Measurements from ENCODE around the gene PITPNM1.

Gene PITPNM1

DNA sequence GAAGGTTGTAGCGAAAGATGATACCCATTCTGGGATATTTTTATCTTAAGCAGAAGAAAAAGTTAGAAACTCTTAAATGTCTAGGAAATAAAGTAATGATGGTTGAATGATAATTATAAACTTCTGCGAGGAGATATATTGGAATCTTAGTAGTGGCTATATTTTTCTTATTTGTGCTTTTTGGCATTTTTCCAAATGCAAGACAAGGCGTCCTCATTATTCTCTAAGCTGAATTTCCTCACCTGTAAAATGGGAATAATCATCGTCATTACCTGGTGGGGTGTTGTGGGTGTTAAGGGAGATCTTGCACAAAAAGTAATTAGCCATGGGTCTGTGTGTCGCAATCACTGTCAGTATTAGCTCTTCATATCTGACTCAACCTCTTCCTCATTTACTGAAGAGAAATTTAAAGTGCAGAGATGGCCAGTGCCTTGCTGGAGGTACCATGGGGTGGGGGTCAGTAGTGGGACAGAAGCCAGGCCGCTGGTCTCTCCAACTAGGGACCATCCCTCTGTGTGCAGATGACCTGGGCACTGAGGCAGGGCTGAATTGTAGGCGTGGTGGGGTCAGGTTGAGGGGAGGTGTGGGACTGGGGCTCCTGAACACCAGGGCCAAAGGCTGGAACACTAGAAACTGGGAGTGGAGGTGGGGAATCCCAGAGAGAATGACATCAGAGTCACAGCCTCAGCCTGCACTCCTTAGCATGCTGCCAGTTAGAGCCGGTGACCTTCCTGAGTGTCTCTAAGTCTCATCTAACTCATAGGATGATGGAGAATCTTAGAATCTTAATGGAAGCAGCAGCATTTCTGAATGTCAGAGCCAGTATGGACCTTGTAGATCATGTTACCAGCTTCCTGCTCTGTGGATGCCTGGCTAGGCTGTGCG, 4.1 kb downstream of the PITPNM1 start:
- TF ChIP-seq, protein P1, sequence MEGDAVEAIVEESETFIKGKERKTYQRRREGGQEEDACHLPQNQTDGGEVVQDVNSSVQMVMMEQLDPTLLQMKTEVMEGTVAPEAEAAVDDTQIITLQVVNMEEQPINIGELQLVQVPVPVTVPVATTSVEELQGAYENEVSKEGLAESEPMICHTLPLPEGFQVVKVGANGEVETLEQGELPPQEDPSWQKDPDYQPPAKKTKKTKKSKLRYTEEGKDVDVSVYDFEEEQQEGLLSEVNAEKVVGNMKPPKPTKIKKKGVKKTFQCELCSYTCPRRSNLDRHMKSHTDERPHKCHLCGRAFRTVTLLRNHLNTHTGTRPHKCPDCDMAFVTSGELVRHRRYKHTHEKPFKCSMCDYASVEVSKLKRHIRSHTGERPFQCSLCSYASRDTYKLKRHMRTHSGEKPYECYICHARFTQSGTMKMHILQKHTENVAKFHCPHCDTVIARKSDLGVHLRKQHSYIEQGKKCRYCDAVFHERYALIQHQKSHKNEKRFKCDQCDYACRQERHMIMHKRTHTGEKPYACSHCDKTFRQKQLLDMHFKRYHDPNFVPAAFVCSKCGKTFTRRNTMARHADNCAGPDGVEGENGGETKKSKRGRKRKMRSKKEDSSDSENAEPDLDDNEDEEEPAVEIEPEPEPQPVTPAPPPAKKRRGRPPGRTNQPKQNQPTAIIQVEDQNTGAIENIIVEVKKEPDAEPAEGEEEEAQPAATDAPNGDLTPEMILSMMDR (IDR thresholded peaks at IDR 0.05; ENCODE audit: control extremely low read depth, extremely low read depth, low read depth, missing control alignments): no peak
- POLR2A ChIA-PET: interaction anchor here (0.5 to 0.9 kb wide), 2 partner anchors 14 to 53 kb away, joined by 3 to 4 read pairs; no protein-coding TSS in a partner anchor
- CTCF ChIA-PET: interaction anchor here (1.5 kb wide), 1 partner anchor 11 kb away, joined by 4 read pairs; no protein-coding TSS in a partner anchor
- DNase-seq (ENCODE audit: extremely low spot score): no peak

DNA sequence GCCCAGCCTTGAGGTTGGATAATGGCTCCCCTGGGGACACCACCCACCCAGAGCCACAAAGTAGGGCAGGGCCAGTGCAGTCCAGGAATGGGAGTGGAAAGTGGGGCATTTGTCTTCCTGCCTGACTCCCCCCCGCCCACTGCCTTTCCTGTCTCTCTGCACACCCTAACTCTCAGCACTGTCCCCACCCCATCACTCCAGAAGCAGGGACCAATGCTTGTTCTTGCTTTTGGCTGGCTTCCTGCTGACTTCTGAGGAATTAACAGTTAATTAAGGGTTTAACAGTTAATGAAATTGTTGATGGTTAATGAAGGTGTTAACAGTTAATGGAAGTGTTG, 4.7 kb downstream of the PITPNM1 start:
- POLR2A ChIA-PET: no interaction called here
- TF ChIP-seq, protein P1 (IDR thresholded peaks at IDR 0.05; ENCODE audit: control extremely low read depth, extremely low read depth, low read depth, missing control alignments): no peak
- CTCF ChIA-PET: interaction anchor here (1.0 to 1.5 kb wide), 2 partner anchors 11 to 119 kb away, joined by 3 to 4 read pairs; no protein-coding TSS in a partner anchor
- DNase-seq (ENCODE audit: extremely low spot score): no peak

DNA sequence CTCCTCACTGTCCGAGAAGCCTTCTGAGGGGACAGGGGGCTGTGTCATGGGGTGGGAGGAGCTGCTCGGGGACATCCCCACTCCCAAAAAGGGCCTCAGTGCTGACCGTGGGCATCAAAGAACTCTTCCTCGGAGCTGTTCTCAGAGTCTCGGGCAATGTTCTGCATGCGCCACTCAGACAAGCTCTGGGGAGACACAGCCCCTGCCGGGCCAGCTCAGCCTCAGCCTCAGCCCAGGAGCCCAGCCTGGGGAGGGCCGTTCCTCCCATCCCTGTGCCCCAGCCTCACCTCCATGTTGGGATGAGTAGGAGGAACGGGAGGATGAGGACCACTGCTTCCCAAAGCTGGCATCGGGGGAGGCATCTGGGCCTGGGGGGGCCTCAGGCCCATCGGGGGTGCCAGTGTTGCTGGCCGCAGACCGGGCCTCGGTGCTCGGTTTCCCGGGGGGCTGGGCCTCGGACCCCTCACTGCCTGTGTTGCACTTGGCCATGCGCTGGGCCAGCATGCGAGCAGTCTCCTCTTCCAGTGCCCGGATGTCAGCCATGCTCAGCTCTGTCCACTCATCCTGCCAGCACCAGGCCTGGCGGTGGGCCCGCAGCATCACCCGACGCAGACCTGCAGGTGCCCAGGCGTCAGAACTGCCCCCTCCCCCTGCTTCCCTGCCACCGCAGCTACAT, 5.2 kb downstream of the PITPNM1 start:
- TF ChIP-seq, protein P1 (IDR thresholded peaks at IDR 0.05; ENCODE audit: control extremely low read depth, extremely low read depth, low read depth, missing control alignments): no peak
- ChIA-PET CTCF (interaction anchor here (1.0 to 1.5 kb wide), 2 partner anchors 10 to 118 kb away, joined by 3 to 4 read pairs; no protein-coding TSS in a partner anchor), POLR2A (no interaction called here)
- DNase-seq (ENCODE audit: extremely low spot score): no peak

DNA sequence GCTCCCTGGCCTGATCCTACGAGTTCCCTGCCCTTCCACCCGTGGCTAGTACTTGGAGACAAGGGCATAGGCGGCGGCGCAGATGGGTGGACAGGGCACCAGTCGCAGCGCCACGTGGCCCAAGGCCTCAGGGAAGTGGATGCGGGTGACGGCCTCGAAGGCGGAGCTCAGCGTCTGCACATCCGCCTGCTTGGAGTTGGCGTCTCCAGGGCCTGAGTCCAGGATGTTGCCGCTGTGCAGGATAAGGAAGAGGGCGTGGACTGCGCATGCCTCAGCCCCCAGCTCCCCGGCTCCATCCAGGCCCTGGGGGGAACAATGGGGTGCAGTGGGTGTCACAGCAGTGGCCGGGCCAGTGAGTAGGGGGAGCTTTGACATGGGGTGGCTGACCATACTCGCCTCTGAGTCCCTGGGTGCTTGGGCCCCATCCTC, 6.6 kb downstream of the PITPNM1 start:
- TF ChIP-seq, protein P1 (IDR thresholded peaks at IDR 0.05; ENCODE audit: control extremely low read depth, extremely low read depth, low read depth, missing control alignments): no peak
- POLR2A ChIA-PET: interaction anchor here (0.5 to 1.1 kb wide), 2 partner anchors 24 to 79 kb away, joined by 3 read pairs; no protein-coding TSS in a partner anchor
- CTCF ChIA-PET: interaction anchor here (1.3 kb wide), 1 partner anchor 59 kb away, joined by 3 read pairs; no protein-coding TSS in a partner anchor
- DNase-seq (ENCODE audit: extremely low spot score): no peak

DNA sequence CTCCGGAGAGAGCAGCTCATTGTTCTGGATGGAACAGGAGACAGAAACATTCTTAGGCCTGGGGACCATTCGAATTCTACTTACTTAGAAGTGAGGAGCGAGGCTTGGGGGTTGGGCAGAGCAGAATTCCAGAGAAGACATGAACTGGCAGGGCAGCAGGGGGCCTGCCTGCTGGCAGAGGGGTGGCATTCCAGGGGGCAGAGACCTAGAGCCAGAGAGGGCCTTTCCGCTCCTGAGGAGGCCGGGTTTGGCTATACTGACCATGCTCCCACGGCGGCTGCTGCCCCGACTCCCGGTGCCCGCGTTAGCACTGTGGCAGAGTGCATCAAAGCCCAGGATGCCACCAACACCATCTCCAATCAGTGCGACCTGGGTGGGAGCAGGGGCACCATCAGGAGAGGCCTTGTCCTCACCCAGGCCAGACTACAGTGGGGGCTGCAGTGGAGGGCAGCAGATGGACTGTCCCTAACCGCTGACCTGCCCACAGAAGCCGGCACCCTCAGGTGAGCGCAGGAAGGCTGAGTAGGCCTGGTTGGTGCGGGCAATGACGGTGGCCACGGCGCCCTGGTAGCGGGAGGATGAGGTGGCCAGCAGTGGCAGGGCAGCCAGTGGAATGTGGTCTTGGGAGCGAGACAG, 7.4 kb downstream of the PITPNM1 start:
- POLR2A ChIA-PET: interaction anchor here (0.5 kb wide), 1 partner anchor 9 kb away, joined by 4 read pairs; no protein-coding TSS in a partner anchor
- DNase-seq (ENCODE audit: extremely low spot score): no peak
- CTCF ChIA-PET: interaction anchor here (1.1 to 1.3 kb wide), 2 partner anchors 11 to 58 kb away, joined by 3 read pairs; no protein-coding TSS in a partner anchor
- TF ChIP-seq, protein P1 (IDR thresholded peaks at IDR 0.05; ENCODE audit: control extremely low read depth, extremely low read depth, low read depth, missing control alignments): no peak

DNA sequence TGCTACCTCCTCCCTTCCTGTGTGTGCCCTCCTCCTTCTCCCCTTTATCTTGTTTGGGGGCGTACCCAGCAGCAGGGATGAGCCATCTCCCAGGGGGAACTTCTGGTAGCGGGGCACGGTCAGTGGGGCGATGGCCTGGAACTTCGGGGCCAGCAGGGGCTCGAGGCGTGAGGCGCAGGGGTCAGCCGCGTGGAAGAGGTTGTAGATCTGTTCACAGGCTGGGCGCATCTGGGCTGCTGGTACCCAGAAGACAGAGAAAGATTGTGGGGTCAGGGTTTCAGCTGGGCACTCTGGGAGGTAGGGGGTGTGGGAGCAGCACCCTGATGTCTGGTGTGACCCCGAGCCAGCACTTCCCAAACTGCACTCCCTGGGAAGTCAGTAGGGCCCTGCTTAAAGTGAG, 9.1 kb downstream of the PITPNM1 start:
- ChIA-PET CTCF (no interaction called here), POLR2A (no interaction called here)
- DNase-seq (ENCODE audit: extremely low spot score): no peak
- TF ChIP-seq, protein P1 (IDR thresholded peaks at IDR 0.05; ENCODE audit: control extremely low read depth, extremely low read depth, low read depth, missing control alignments): no peak

Data from GM10248 (cell line).